GM21619 (cell line): ENCODE data around the gene B3GNT5.
"Not testable (repeated sequence)": the region's sequence is repeated elsewhere in the genome, so short reads cannot be mapped to it uniquely, and the experiment has no call there.

ENCODE experiments used
- ATAC-seq: cut with Tn5 transposase; IDR thresholded peaks from one replicate; pipeline ENCODE4 v1.9.1; 2021; ENCODE audit not compliant: unreplicated experiment

B3GNT5 gene

GRCh38 chr3:183229178-183229577, 23.9 kb upstream of the B3GNT5 start:
- no peak for ATAC-seq

GRCh38 chr3:183230251-183230650, 22.8 kb upstream of the B3GNT5 start:
- not testable (repeated sequence) for ATAC-seq

GRCh38 chr3:183230826-183231225, 22.2 kb upstream of the B3GNT5 start:
- no peak for ATAC-seq

- ATAC-seq = no peak
These were observed 19.1 kb upstream of the B3GNT5 start for GRCh38 chr3:183233966-183234365.

GRCh38 chr3:183239046-183239445, 14.0 kb upstream of the B3GNT5 start:
- no peak for ATAC-seq

GRCh38 chr3:183242431-183242830, 10.6 kb upstream of the B3GNT5 start:
- ATAC-seq = no peak

GRCh38 chr3:183244219-183244618, 8.8 kb upstream of the B3GNT5 start:
- ATAC-seq = no peak

- no peak for ATAC-seq
These were observed 8.0 kb upstream of the B3GNT5 start for GRCh38 chr3:183244981-183245476.

GRCh38 chr3:183247011-183247589, 6.0 kb upstream of the B3GNT5 start:
- no peak for ATAC-seq

- no peak for ATAC-seq
These were observed 3.9 kb upstream of the B3GNT5 start for GRCh38 chr3:183249006-183249718.

GRCh38 chr3:183252118-183252782, 803 bp upstream of the B3GNT5 start:
- no peak for ATAC-seq

- ATAC-seq = no peak
These were observed 754 bp downstream of the B3GNT5 start for GRCh38 chr3:183253528-183254486.

- no peak for ATAC-seq
These were observed 1.7 kb downstream of the B3GNT5 start for GRCh38 chr3:183254487-183255347.

- ATAC-seq = no peak
These were observed 2.3 kb downstream of the B3GNT5 start for GRCh38 chr3:183255348-183255730.

- no peak for ATAC-seq
These were observed 6.0 kb downstream of the B3GNT5 start for GRCh38 chr3:183259087-183259486.

GRCh38 chr3:183259621-183260020, 6.6 kb downstream of the B3GNT5 start:
- no peak for ATAC-seq

GRCh38 chr3:183260167-183260904, 7.3 kb downstream of the B3GNT5 start:
- ATAC-seq = no peak

GRCh38 chr3:183261151-183261724, 8.2 kb downstream of the B3GNT5 start:
- ATAC-seq = no peak

- no peak for ATAC-seq
These were observed 9.9 kb downstream of the B3GNT5 start for GRCh38 chr3:183262875-183263378.
